Calu3 (cell line): ENCODE data around the gene BSND. TPM values are rescaled to one million over a fixed set of nuclear protein-coding genes. Genes with fewer than 3 reads are reported as not detected.

Experiments used
- BruUV-seq: library from RNA; stranded (reverse); fragments of 400-500 nt; replicated peaks from 2 replicates; lab custom pipeline; 2021; lab: Mats Ljungman, UMichigan
- CTCF ChIA-PET: fragments of 300-600 bp; sonication (Branson Sonifier 250); formaldehyde crosslinking; loops from one replicate; lab custom pipeline; 2022; ENCODE audit warnings: antibody characterized with exemption; lab: Charles Lee
- DNase-seq: peaks from one replicate; pipeline ENCODE4 v3.0.0; 2022
- H3K27ac Mint-ChIP-seq: one replicate; pipeline ENCODE4 v1.8.0; 2022; ENCODE audit warnings: mixed read lengths; ENCODE audit not compliant: unreplicated experiment
- H3K27me3 Mint-ChIP-seq: one replicate; pipeline ENCODE4 v1.8.0; 2022; ENCODE audit warnings: mixed read lengths; ENCODE audit not compliant: unreplicated experiment
- H3K36me3 Mint-ChIP-seq: one replicate; pipeline ENCODE4 v1.8.0; 2022; ENCODE audit warnings: mild to moderate bottlenecking, moderate library complexity, mixed read lengths; ENCODE audit not compliant: insufficient read depth, unreplicated experiment
- H3K4me1 Mint-ChIP-seq: one replicate; pipeline ENCODE4 v1.8.0; 2022; ENCODE audit warnings: mild to moderate bottlenecking, low read depth, mixed read lengths; ENCODE audit not compliant: unreplicated experiment
- H3K4me3 Mint-ChIP-seq: one replicate; pipeline ENCODE4 v1.8.0; 2022; ENCODE audit warnings: mild to moderate bottlenecking, low read depth, moderate library complexity, mixed read lengths; ENCODE audit not compliant: unreplicated experiment
- H3K9me3 Mint-ChIP-seq: one replicate; pipeline ENCODE4 v1.8.0; 2022; ENCODE audit warnings: low read depth, mixed read lengths; ENCODE audit not compliant: unreplicated experiment
- CTCF ChIP-seq: fragments of 200-600 bp; IDR thresholded peaks from one replicate; pipeline ENCODE4 v1.8.0; 2022; ENCODE audit warnings: antibody characterized with exemption; ENCODE audit not compliant: unreplicated experiment
- intact Hi-C: fragments of 100-400 bp; cut with micrococcal nuclease; formaldehyde crosslinking; loops from one replicate; pipeline ENCODE4 v1.10.0; 2022; ENCODE audit not compliant: unreplicated experiment
- total RNA-seq: library from RNA; stranded (reverse); gene quantifications from 2 replicates; pipeline ENCODE4 v1.2.3, GENCODE V29; 2022

Gene BSND
- total RNA-seq, 1 experiment from 2014 or later: not detected

DNA sequence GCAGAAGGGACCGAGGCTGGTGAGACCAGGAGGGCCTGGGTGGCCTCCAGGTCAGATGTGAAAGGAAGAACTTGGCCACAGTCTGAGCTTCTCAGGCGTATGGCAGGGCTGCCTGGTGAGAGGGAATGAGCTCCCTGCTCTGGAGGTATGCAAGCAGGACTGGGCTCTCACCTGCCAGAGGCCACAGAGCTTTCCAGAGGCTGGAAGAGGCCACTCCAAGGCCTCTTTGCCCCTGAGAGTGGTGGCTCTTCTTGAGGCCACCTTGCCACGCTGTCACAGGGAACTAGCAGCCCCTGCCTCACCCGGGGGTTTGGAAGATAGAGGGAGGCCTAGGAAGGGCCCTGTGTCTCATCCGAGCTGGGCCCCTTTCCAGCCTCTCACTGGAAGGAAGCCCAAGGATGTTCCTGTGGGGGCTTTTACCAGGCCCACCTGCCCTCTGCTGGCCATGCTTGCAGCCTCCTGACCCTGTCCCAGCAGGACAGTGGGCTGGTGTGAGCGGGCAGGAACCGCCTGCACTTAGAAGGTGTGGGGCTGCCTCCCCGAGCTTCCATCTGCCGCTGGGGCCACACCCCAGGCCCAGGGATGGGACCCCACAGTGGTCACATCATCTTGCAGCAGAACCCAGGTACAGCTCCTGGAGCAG, 50.7 kb downstream of the BSND start:
- no peaks in the 10 kb centered on the region for H3K9me3 Mint-ChIP-seq
- BruUV-seq: no TSS peak
- H3K36me3 Mint-ChIP-seq: peaks cover 19% of the 10 kb centered on the region
- CTCF ChIA-PET: interaction anchor here (0.6 kb wide), 1 partner anchor 109 kb away, joined by 4 read pairs; no protein-coding TSS in a partner anchor
- DNase-seq: no peak
- H3K4me1 Mint-ChIP-seq: no peaks in the 10 kb centered on the region
- no peaks in the 10 kb centered on the region for H3K27me3 Mint-ChIP-seq
- H3K27ac Mint-ChIP-seq: no peak overlapping the region
- H3K4me3 Mint-ChIP-seq: no peak overlapping the region
- no peak for TF ChIP-seq CTCF
- intact Hi-C loops: loop anchor here (10.0 kb wide), 1 partner anchor 55 kb away; no protein-coding TSS in a partner anchor

DNA sequence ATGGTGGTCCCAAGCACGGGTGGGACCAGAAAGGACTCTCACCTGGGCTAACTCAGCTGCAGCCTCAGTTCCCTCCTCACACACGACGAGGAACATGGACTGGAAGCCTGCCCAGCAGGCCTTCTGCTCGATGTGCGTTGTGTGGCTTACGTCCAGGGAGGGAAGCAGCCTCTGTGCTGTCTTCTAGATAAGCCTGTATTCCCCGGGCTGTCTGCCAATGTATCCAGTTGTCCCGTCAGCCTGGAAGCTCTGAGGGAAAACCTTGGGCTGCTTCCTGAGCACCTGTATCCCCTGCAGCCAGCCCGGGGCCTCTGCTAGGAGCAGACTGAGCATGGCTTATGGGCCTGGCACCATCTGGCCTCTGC, 51.2 kb downstream of the BSND start:
- TF ChIP-seq CTCF: no peak
- CTCF ChIA-PET: interaction anchor here (0.6 kb wide), 1 partner anchor 110 kb away, joined by 4 read pairs; no protein-coding TSS in a partner anchor
- no peaks in the 10 kb centered on the region for H3K27me3 Mint-ChIP-seq
- H3K27ac Mint-ChIP-seq: no peak overlapping the region
- no TSS peak for BruUV-seq
- H3K36me3 Mint-ChIP-seq: peaks cover 20% of the 10 kb centered on the region
- no peak overlapping the region for H3K4me3 Mint-ChIP-seq
- H3K9me3 Mint-ChIP-seq: no peaks in the 10 kb centered on the region
- no peak for DNase-seq
- H3K4me1 Mint-ChIP-seq: no peaks in the 10 kb centered on the region
- intact Hi-C loops: loop anchor here (10.0 kb wide), 1 partner anchor 55 kb away; no protein-coding TSS in a partner anchor

- H3K4me3 Mint-ChIP-seq: no peak overlapping the region
- H3K36me3 Mint-ChIP-seq: peaks cover 20% of the 10 kb centered on the region
- intact Hi-C loops: no loop called here
- BruUV-seq: no TSS peak
- no peaks in the 10 kb centered on the region for H3K27me3 Mint-ChIP-seq
- no peak for DNase-seq
- CTCF ChIA-PET: interaction anchor here (0.6 kb wide), 1 partner anchor 110 kb away, joined by 4 read pairs; no protein-coding TSS in a partner anchor
- H3K27ac Mint-ChIP-seq: no peak overlapping the region
- no peaks in the 10 kb centered on the region for H3K4me1 Mint-ChIP-seq
- no peak for TF ChIP-seq CTCF
- H3K9me3 Mint-ChIP-seq: no peaks in the 10 kb centered on the region
Measured at GRCh38 chr1:55050283-55050682, 51.5 kb downstream of the BSND start.

- H3K36me3 Mint-ChIP-seq: peaks cover 19% of the 10 kb centered on the region
- intact Hi-C loops: no loop called here
- no TSS peak for BruUV-seq
- no peaks in the 10 kb centered on the region for H3K27me3 Mint-ChIP-seq
- H3K4me1 Mint-ChIP-seq: no peaks in the 10 kb centered on the region
- no peaks in the 10 kb centered on the region for H3K9me3 Mint-ChIP-seq
- DNase-seq: no peak
- H3K4me3 Mint-ChIP-seq: no peak overlapping the region
- H3K27ac Mint-ChIP-seq: no peak overlapping the region
- CTCF ChIA-PET: no interaction called here
- no peak for TF ChIP-seq CTCF
Measured at GRCh38 chr1:55051169-55051568, 52.4 kb downstream of the BSND start.
